NCI-H2107 treated with DMSO at 0.1 percent for 48 hours (cell line): ENCODE results near the gene CHID1.

Source experiments
- DNase-seq: peaks from one replicate; lab custom pipeline; 2025; ENCODE audit not compliant: unreplicated experiment; lab: John Stamatoyannopoulos, UW

CHID1 gene

DNA sequence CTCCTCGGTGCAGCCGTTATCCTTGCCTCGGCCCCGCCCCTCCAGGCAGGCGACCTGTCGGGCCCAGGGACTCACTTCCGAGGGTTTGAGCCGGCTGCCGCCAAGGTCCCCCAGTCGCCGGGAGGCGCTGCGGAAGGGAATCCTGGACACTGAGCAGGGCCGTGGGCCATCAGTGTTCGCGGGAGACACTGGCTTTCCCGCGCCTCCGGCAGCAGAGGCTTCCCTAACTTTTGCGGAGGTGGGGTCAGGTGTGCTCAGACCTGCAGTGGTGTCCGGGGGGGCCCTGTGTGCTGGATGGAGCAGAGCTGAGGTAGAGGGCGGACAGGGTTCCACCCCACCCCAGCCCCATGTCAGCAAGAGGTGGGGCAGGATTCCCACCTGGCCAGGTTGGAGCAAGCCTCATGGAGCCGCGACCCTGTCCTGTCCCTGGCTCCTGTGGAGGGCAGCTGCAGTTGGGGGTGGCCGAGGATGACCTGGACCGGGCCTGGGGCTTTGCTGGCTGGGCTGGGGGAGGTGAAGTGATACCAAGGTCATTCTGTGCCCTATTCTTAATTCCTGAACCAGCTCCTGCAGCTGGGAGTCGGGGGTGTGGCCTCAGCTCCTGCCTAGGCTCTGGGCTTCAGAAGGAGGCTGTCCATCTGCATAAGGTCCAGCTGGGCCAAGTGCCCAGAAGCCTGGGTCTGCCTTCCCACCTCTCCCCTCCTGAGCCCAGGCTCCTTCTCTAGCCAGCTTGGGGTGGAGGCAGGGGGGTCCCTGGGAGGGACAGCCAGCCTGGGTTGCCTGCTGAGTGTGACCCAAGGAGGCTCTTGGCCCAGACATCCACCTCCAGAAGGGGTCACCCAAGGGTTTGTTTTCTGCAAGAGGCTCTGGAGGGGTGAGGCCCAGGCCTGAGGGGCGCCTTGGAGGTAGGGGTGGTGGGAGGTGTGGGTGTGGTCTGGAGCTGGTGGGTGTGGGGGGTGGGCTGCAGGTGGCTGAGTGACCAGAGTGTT, 59.5 kb downstream of the CHID1 start:
- no peak for DNase-seq

GRCh38 chr11:849951-850774, 60.4 kb downstream of the CHID1 start:
- DNase-seq, result no peak

DNA sequence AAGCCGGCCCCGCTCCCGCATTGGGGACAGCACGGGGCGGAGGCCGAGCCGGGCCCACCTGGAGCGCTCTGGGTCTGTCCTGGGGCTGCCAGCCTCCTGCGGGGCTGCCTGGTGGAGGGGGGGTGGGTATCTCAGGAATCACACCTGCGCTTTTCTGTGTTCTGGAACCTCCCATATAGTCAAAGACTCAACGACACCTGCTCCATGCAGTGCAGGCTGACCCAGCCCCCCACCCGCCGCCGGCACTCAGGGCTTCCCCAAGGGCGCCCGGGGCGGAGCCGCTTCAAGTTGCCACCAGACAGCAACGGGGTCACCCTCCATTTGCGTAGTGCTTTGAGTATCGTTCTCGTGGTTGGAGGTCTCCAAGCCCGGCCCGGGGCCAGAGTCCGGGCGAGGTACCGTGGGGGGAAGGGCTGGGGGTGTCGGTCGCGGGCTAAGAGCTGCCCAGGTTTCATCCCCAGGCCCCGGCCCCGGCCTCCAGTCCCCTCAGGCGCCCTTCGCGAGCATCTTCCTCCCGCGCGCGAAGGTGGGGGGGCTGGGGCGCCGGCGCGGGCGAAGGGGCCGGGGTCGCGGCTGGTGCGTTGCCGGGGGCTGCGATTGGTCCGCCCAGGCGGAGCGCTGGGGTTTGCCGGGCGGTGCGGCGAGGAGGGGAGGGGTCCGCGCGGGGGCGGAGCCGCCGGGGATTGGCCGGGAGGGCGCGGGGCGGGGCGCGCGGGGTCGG, 61.3 kb downstream of the CHID1 start:
- DNase-seq, result peak; percentile 36

GRCh38 chr11:848380-848931, 62.2 kb downstream of the CHID1 start:
- DNase-seq, result no peak

- DNase-seq, result no peak
Measured at GRCh38 chr11:847876-848275, 62.7 kb downstream of the CHID1 start.

DNA sequence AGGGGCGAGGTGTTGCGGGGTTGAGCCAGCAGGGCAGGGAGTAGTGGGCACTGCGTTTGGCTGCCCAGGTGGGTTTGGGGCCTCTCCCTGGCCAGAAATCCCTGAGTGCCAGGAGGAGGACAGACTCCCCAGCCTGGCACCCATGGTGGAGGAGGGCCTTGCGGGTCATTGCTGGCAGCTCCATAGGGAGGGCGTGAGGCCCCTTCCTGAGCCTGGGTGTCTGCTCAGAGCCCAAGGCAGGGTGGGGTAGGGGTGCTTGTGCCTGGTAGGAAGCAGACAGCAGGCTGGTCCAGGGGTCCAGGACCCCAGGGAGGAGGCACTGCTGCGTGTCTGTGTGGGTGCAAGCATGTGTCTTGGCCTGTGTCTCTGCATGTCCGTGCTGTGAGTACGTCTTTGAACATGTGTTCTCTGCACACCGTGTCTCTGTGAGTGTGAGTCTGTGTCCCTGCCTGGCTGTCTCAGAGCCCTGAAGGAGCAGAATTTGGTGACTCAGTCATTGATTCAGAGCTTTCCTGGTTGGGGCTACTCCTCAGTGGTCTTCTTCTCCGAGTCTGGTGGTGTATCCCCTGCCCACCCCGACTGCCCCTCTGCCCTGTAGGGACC, 64.0 kb downstream of the CHID1 start:
- no peak for DNase-seq

GRCh38 chr11:845872-846495, 64.6 kb downstream of the CHID1 start:
- DNase-seq, result no peak

GRCh38 chr11:844693-845644, 65.6 kb downstream of the CHID1 start:
- DNase-seq, result no peak

GRCh38 chr11:843818-844692, 66.6 kb downstream of the CHID1 start:
- no peak for DNase-seq

DNA sequence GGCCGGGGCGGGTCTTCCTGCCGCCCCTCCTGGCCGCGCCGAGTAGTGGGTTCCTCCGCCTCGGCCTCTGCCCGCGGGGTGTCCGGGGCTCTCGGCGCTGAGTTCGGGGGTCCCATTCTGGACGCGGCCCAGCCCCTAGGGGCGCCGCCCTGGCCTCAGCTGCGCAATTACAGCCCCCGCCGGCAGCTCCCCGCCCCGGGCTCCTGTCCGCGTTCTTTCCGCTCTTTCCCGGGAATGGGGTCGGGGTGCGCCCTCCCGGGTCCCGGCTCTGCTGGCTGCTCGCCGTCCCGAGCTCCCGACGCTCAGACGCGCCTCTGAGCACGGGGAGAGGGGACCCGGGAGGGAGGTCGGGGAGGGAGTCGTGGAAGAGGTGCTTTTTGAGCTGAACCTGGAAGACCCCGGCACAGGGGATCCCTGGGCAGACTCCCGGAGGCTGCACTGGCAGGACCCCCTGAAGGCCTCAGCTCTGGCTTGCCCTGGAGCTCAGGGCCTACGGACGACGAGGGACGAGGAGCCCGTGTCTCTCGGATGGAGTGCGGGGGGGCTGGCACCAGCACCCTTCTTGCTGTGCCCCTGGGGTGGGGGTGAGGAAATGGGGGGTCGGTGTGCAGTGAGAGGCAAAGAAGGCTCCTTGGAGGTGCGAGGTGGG, 67.4 kb downstream of the CHID1 start:
- DNase-seq, result no peak

DNA sequence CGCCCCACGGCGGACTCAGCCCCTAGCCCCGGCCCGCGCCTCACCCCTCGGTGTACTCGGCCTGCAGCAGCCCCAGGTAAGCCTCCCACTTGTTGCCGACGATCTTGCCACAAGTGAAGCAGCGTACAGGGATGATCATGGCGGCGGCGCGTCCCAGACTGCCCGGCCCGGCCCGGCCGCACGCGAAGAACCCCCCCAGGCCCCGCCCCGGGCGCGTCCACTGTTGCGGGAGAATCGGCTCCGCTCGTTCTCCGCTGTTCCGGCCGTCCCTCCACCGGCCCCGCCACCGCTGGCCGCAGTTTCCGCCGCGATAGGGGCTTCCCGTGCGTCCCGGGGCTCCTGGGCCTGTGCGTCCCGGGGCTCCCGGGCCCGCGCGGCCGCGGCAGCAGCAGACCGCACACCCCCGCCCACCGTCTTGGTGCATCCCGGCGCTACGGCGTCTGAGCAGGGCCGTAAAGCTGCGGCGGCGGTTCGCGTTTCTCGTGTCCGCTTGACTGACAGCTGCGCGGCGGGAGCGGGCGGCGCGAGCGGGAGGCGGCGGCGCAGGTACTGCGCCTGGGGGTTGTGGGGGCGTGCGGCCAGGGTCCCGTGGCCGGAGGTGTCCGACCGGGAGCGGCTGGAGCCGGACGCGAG, 68.1 kb downstream of the CHID1 start, which contains the start of the genes POLR2L and TSPAN4:
TSS of gene POLR2L (minus strand) at position 160 of the 633 bp plus-strand sequence. CDS start at position 139, 21 bp downstream.
TSS of gene TSPAN4 (plus strand) at position 483 of the 633 bp plus-strand sequence. CDS start 7,453 bp downstream, outside the sequence.
- DNase-seq, result peak; percentile 53

DNA sequence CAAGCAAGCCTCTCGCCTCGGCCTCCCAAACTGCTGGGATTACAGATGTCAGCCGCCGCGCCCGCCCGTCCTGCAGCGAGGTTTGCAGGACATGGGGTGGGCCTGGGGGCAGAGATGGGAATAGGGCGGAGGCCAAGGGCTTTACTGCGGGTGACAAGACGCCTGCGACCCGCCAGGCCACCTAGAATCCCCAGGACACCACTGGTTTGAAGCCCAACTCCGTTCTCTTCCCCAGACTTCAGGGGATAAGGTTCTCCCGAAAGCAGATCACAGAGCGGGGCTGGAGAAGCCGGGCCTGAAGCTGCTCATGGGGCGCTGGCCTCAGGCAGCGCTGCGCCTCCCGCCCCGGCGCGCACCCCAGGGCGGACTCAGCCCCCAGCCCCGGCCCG, 68.6 kb downstream of the CHID1 start:
- DNase-seq, result no peak

- DNase-seq, result no peak
Measured at GRCh38 chr11:839875-840617, 70.6 kb downstream of the CHID1 start.

GRCh38 chr11:839280-839623, 71.4 kb downstream of the CHID1 start:
- DNase-seq, result no peak

DNA sequence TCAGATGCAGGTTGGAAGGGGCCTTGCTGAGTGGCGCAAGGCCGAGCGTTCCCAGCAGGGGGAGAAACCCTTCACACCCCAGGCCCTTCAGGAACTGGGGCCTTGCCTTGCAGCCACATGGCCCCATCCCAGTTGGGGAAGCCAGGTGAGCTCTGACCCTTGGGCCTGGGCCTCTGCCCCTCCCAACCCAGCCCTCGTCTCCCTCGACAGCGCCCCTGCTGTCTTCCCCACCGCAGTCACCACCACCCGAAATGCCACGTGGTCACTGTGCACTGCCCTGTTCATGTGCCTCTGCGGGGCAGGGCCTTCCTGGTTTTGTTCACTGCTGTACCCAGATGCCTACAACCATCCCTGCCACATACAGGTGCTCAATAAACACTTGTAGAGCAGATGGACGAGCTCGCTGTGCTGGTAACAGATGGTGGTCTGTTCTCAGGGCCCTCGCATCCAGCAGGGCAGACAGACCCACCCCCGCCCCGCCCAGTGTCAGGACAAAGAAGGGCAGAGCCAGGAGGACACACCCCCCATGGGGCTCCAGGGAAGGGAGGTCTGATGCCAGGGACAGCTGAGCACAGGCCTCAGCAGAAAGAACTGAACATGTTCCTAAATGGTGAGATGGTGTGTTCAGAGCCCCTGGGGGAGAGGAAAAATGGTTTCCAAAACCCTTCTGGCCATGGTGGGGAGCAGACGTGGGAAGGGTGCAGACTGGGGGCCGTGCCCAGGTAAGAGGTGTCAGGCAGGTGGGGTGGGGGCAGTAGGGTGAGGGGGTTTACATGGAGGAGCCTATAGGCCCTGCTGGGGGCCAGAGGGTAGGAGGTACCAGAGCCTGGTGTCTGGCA, 72.0 kb downstream of the CHID1 start:
- DNase-seq, result no peak
